RWPE1 (cell line): Measurements from ENCODE around the gene COPS8.
A peak's percentile ranks its signal among the peaks of the same experiment; 100 is the strongest.

Experiments used
- CTCF ChIA-PET: fragments of 350-600 bp; sonication (Branson Sonifier 250); formaldehyde crosslinking; extraction: SDS; loops from one replicate; lab custom pipeline; 2021; lab: Yijun Ruan, JAX
- POLR2A ChIA-PET: fragments of 400-600 bp; formaldehyde crosslinking; extraction: SDS; loops from one replicate; lab custom pipeline; 2020; ENCODE audit warnings: antibody characterized with exemption; ENCODE audit not compliant: low non-redundant PET; lab: Yijun Ruan, JAX
- DNase-seq: peaks from one replicate; pipeline ENCODE4 v3.0.0; 2012; ENCODE audit warnings: low spot score
- H3K27ac ChIP-seq: fragments of 450-650 bp; 2 replicates; pipeline ENCODE4 v1.5.1; 2017
- TF ChIP-seq, protein P1 (sequence below): fragments of 450-650 bp; conservative IDR thresholded peaks from 2 replicates; pipeline ENCODE4 v1.5.1; 2017; ENCODE audit warnings: low read depth, mild to moderate bottlenecking

Gene COPS8

DNA sequence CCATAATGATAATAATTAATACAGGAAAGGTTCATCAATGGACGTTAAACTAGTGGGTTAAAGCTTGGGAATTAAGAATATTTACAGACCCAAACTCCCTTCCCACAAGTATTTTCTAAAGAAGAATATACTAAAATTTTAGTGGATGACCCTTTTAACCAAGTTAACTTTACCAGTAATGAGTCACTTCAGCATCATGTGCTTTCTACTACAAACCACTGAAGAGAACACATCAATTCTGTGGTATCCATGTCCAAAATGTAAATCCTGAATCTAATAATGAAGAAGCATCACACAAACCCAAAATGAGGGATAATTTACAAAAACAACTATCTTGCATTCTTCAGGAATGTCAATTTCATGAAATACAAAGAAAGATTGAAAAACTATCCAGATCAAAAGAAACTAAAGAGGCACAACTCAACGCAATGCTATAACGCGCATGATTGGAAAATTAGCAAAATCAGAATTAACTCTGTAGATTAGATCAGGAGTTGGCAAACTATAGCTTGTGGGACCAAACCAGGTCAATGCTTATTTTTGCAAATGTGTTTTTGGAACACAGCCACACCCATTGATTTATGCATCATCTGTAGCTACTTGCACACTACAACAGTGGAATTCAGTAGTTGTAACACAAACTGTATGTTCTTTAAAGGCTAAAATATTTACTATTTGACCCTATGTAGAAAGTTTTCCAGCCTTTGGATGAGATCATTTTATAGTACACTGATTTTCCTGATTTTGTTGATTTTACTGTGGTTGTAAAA, 27.5 kb downstream of the COPS8 start:
- CTCF ChIA-PET, result no interaction called here
- TF ChIP-seq, protein P1, sequence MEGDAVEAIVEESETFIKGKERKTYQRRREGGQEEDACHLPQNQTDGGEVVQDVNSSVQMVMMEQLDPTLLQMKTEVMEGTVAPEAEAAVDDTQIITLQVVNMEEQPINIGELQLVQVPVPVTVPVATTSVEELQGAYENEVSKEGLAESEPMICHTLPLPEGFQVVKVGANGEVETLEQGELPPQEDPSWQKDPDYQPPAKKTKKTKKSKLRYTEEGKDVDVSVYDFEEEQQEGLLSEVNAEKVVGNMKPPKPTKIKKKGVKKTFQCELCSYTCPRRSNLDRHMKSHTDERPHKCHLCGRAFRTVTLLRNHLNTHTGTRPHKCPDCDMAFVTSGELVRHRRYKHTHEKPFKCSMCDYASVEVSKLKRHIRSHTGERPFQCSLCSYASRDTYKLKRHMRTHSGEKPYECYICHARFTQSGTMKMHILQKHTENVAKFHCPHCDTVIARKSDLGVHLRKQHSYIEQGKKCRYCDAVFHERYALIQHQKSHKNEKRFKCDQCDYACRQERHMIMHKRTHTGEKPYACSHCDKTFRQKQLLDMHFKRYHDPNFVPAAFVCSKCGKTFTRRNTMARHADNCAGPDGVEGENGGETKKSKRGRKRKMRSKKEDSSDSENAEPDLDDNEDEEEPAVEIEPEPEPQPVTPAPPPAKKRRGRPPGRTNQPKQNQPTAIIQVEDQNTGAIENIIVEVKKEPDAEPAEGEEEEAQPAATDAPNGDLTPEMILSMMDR, result no peak
- POLR2A ChIA-PET, result no interaction called here
- DNase-seq, result no peak
- no peak overlapping the region for H3K27ac ChIP-seq

DNA sequence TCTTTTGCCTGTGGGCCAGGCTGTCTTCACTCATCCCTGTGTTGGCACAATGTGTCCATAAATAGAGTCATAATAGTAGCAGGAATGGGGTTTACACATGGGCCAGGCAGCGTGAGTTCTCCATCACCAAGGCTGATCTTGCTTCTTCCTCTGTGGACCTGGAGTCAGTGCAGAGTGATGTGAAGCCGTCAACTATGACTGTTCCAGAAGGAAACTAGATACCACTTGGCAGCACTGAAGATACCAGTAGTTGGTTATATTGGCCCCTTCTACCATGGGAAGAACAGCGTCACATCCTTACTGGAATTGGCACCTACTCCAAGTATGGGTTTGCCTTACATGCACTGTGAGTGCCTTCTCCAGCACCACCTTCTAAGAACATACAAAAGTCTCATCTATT, 30.2 kb downstream of the COPS8 start:
- TF ChIP-seq, protein P1, result no peak
- DNase-seq, result no peak
- POLR2A ChIA-PET, result no interaction called here
- H3K27ac ChIP-seq, result no peak overlapping the region; the same call in 1 of the 2 replicates
- CTCF ChIA-PET, result interaction anchor here (0.5 kb wide), 1 partner anchor 18 kb away, joined by 3 read pairs; no protein-coding TSS in a partner anchor

DNA sequence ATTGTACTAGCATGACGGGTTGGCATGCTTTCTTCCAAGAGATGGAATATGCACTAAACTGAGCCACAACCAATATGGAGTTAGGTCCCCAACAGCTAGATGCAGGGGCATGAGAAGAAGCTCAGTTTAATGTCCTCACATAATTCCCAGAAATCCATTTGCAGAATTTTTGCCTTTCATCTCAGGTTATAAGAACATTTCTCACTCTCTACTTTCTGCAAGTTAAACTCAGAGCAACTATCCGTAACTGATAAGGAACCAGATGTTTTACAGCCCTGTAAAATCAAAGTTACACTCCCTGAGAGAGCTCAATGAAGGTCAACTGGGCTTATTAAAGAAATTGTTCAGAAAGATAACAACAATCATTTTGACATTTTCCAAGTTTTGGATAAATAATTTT, 30.7 kb downstream of the COPS8 start:
- no peak for DNase-seq
- ChIA-PET CTCF (interaction anchor here (0.5 kb wide), 1 partner anchor 18 kb away, joined by 3 read pairs; no protein-coding TSS in a partner anchor), POLR2A (no interaction called here)
- H3K27ac ChIP-seq, result no peak overlapping the region
- TF ChIP-seq, protein P1, result no peak

DNA sequence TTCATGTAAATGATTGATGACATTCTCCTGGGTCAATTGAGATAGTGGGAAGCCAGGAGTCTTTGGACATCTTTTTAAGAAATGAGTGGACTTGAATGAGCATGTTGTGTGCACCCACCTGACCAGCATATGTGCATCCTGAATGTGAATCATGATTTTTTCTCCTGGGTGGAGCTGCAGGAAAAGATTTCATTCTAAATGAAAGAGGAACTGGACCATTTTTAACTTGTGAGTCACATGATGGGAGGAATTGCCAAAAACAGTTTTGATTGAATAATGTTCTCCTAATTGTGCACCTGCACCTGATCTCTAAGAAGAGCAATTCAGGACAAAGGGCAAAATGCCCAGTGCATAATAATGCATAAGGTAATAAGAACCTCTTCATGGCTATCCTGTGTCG, 32.3 kb downstream of the COPS8 start:
- no peak overlapping the region for H3K27ac ChIP-seq
- TF ChIP-seq, protein P1, result no peak
- POLR2A ChIA-PET, result no interaction called here
- CTCF ChIA-PET, result interaction anchor here (0.7 kb wide), 1 partner anchor 181 kb away, joined by 3 read pairs; no protein-coding TSS in a partner anchor
- peak; percentile 81 for DNase-seq

DNA sequence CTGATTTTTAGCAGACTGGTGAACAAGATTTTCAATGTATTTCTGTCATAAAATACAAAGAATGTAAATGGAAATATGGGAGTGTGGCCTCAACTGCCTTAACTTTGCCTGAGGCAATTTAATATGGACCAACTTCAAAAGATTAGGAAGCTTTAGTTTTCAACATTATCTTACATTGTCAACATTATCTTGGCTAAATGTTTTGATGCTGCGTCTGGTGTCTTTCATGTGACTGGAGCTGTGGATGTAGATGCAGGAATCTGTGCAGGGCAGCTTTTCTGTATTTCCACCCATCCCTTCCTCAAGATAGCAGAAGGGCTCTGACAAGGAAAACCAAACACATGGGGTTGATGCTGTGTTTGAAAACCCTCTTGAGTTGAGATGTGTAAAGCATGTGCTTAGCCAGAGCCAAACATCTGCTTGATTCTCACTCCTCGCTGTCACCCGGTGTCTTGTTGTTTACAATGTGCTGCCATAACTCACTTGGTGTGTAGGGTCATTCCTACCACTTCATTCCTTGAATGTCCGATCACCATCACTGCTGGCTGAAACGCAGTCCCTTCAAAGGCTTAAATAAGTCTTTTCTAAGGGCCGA, 33.0 kb downstream of the COPS8 start:
- TF ChIP-seq, protein P1, result no peak
- H3K27ac ChIP-seq, result peak overlapping the region; percentile 75
- ChIA-PET CTCF (no interaction called here), POLR2A (no interaction called here)
- DNase-seq, result no peak

DNA sequence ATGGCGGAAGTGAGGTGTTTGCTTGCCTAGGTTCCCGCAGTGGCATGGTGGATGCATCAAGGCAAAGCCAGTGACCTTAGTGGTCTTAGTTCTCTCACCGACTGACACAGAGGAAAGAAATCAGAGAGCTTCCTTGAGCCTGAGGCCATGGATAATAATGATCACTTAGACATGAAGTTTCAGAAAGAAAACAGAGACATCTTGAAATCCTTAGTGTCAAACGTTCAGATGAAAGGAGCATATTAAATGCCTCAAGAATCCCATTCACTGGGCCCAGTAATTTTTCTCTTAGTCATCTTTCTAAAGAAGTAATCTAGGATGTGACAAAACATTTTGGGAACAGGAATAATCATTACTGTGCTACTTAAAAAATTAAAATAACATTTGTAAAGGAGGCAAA, 35.2 kb downstream of the COPS8 start:
- POLR2A ChIA-PET, result no interaction called here

More for the DNA sequence above, 35.2 kb downstream of the COPS8 start:
- no peak for DNase-seq
- TF ChIP-seq, protein P1, result no peak
- CTCF ChIA-PET, result interaction anchor here (0.6 to 1.5 kb wide), 3 partner anchors 13 to 365 kb away, joined by 3 to 4 read pairs (median 4); no protein-coding TSS in a partner anchor
- H3K27ac ChIP-seq, result peak overlapping the region; percentile 36; the same call in 1 of the 2 replicates
